ENCODE measurements around the gene SEMA5B.

The SEMA5B gene

DNA sequence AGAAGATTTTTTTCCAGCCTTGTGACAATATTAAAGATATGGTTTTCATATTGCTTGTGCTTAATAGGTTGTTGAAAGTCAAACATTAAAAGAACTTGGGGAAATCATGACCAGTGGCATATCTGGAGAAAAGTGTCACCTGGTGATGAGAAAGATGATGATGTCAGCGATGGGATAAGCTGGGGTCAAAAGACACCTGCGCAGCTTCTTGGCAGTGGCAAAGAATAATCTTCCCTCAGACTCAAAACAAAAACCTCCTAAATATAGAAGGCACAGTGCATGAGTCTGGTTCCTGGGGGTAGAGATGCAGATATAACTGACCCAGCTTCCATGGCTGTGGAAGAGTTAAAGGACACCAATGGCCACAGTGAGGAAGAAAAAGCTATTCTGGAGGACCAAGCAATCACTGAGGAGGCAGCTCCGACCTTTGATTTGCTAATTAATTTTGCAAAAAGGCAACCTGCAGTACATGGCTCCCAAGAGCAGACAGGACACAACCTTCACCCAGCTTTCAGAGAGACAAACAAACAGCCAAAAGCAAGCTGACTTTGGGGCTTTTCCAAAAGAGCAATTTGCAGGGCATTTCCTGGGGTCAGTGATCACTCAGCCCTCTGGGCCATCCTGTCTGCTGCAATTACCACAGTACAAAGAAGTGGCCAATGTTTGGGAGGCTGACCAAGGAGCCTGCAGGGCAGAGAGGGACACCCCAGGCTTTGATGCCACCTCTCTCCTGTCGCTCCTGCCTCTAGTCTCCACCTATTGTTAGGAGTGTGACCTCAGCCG lies 17.6 kb upstream of the SEMA5B start:
- no peak for TF ChIP-seq TAF1 (IDR thresholded peaks at IDR 0.05; ENCODE audit: borderline replicate concordance, insufficient read depth, low read length)
- TF ChIP-seq, protein P1, sequence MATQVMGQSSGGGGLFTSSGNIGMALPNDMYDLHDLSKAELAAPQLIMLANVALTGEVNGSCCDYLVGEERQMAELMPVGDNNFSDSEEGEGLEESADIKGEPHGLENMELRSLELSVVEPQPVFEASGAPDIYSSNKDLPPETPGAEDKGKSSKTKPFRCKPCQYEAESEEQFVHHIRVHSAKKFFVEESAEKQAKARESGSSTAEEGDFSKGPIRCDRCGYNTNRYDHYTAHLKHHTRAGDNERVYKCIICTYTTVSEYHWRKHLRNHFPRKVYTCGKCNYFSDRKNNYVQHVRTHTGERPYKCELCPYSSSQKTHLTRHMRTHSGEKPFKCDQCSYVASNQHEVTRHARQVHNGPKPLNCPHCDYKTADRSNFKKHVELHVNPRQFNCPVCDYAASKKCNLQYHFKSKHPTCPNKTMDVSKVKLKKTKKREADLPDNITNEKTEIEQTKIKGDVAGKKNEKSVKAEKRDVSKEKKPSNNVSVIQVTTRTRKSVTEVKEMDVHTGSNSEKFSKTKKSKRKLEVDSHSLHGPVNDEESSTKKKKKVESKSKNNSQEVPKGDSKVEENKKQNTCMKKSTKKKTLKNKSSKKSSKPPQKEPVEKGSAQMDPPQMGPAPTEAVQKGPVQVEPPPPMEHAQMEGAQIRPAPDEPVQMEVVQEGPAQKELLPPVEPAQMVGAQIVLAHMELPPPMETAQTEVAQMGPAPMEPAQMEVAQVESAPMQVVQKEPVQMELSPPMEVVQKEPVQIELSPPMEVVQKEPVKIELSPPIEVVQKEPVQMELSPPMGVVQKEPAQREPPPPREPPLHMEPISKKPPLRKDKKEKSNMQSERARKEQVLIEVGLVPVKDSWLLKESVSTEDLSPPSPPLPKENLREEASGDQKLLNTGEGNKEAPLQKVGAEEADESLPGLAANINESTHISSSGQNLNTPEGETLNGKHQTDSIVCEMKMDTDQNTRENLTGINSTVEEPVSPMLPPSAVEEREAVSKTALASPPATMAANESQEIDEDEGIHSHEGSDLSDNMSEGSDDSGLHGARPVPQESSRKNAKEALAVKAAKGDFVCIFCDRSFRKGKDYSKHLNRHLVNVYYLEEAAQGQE (IDR thresholded peaks at IDR 0.05; ENCODE audit: insufficient read depth in 1 of 2, low read depth in 2 of 2, low read length in 2 of 2): no peak
- no peak for TF ChIP-seq POLR2AphosphoS5 (IDR thresholded peaks at IDR 0.05; ENCODE audit: low read depth, low read length)
- TF ChIP-seq SIN3A (IDR thresholded peaks at IDR 0.05; ENCODE audit: borderline replicate concordance, insufficient read depth, low read length): no peak
- no peak for TF ChIP-seq FOXP2 (optimal IDR thresholded peaks at IDR 0.05; ENCODE audit: borderline replicate concordance, extremely low read depth, extremely low read length, insufficient read depth)

DNA sequence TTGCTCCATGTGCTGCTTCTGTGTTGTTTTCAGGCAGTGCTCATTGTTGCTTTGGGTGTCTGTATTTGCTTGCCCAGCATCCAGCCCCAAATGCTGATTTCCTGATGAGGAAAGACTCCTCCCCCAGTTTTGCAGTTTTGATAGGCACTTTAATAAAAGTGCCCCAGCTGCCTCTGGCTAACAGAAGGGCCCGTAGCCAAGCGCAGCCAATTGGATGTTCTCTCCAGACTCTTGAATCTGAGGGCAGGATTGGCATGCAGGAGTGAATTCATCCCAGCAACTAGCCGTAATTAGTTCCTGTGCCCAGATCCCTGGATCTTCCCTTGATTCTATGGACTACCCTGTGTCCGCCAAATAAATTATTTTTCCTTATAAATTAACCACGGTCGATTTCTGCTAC lies 14.8 kb upstream of the SEMA5B start:
- TF ChIP-seq POLR2AphosphoS5 (IDR thresholded peaks at IDR 0.05; ENCODE audit: low read depth, low read length): no peak
- no peak for TF ChIP-seq TAF1 (IDR thresholded peaks at IDR 0.05; ENCODE audit: borderline replicate concordance, insufficient read depth, low read length)
- no peak for TF ChIP-seq FOXP2 (optimal IDR thresholded peaks at IDR 0.05; ENCODE audit: borderline replicate concordance, extremely low read depth, extremely low read length, insufficient read depth)
- TF ChIP-seq, protein P1 (IDR thresholded peaks at IDR 0.05; ENCODE audit: insufficient read depth in 1 of 2, low read depth in 2 of 2, low read length in 2 of 2): no peak
- TF ChIP-seq SIN3A (IDR thresholded peaks at IDR 0.05; ENCODE audit: borderline replicate concordance, insufficient read depth, low read length): no peak

DNA sequence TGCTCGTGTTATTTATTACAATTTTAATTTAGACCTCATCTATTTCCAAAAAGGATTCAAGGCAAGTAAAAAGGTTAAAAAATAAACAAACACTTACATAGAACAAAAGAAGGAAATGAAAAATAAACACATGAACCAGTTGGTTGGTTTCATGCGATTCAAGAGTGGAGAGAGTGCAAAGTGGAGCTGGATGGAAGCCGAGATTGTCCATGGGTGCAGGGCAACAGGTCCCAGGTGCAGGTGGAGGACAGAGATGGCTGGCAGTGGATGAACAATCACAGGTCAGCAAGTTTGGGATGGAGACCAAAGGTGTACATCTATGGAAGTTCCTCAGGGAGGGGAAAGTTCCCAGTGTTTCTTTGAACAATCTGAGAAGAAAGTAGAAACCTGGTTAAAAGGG lies 11.6 kb upstream of the SEMA5B start:
- TF ChIP-seq SIN3A (IDR thresholded peaks at IDR 0.05; ENCODE audit: borderline replicate concordance, insufficient read depth, low read length) (no peak), POLR2AphosphoS5 (IDR thresholded peaks at IDR 0.05; ENCODE audit: low read depth, low read length) (no peak), FOXP2 (optimal IDR thresholded peaks at IDR 0.05; ENCODE audit: borderline replicate concordance, extremely low read depth, extremely low read length, insufficient read depth) (no peak), TAF1 (IDR thresholded peaks at IDR 0.05; ENCODE audit: borderline replicate concordance, insufficient read depth, low read length) (no peak)
- TF ChIP-seq, protein P1 (IDR thresholded peaks at IDR 0.05; ENCODE audit: insufficient read depth in 1 of 2, low read depth in 2 of 2, low read length in 2 of 2): no peak

DNA sequence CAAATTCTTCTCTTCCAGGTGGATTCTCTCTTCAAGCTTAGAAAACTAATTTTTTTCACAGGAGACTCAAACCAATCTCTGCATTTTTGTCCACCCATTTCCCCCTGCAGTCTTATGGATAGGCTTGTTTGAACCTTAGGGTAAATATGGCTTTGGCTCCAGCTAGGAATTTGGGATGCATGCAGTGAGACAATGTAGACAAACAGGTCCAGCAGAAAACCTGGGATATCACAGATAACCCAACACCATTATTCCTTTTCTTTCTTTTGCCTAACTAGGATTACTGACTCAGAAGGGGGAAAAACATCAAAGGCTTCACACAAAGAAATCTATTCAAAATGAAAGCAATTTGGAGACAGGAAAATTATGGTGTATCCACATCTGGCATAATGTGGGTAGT lies 11.2 kb upstream of the SEMA5B start:
- TF ChIP-seq SIN3A (IDR thresholded peaks at IDR 0.05; ENCODE audit: borderline replicate concordance, insufficient read depth, low read length): no peak
- no peak for TF ChIP-seq FOXP2 (optimal IDR thresholded peaks at IDR 0.05; ENCODE audit: borderline replicate concordance, extremely low read depth, extremely low read length, insufficient read depth)
- no peak for TF ChIP-seq POLR2AphosphoS5 (IDR thresholded peaks at IDR 0.05; ENCODE audit: low read depth, low read length)
- TF ChIP-seq, protein P1 (IDR thresholded peaks at IDR 0.05; ENCODE audit: insufficient read depth in 1 of 2, low read depth in 2 of 2, low read length in 2 of 2): no peak

Measured in PFSK-1 (cell line).